HepG2 (cell line): ENCODE data around the gene FRMD8. TPM values are rescaled to one million over a fixed set of nuclear protein-coding genes. Genes with fewer than 3 reads are reported as not detected.

Experiments
- CBX2 ChIP-seq, 2 experiments: fragments of 200-600 bp in 1 of 2; sonication (generic); formaldehyde crosslinking in 1 of 2; IDR thresholded peaks; 2 replicates each; pipeline versions ENCODE4 v1.7.0 to v1.8.1; 2018 to 2022; ENCODE audit warnings: low read depth in 2 of 2, low read length in 1 of 2, mild to moderate bottlenecking in 1 of 2, missing genetic modification reagents in 1 of 2
- ELF3 ChIP-seq: IDR thresholded peaks from 2 replicates; pipeline ENCODE4 v1.6.1; 2016; ENCODE audit warnings: missing genetic modification reagents, missing compliant biosample characterization
- MXD3 ChIP-seq: IDR thresholded peaks from 2 replicates; pipeline ENCODE4 v1.6.1; 2016; ENCODE audit warnings: mild to moderate bottlenecking, missing biosample characterization, missing genetic modification reagents
- NR2F1 ChIP-seq, 2 experiments: fragments of 450-650 bp in 1 of 2; formaldehyde crosslinking in 1 of 2; IDR thresholded peaks; 2 replicates each; pipeline versions ENCODE4 v1.5.0 to v1.6.1; 2016 to 2020; ENCODE audit warnings: mild to moderate bottlenecking in 1 of 2, missing compliant biosample characterization in 1 of 2, missing genetic modification reagents in 1 of 2, moderate library complexity in 1 of 2
- PAX8 ChIP-seq: sonication (generic); formaldehyde crosslinking; IDR thresholded peaks from 2 replicates; pipeline ENCODE4 v1.8.0; 2022; ENCODE audit warnings: mild to moderate bottlenecking, missing genetic modification reagents, borderline replicate concordance
- ZNF292 ChIP-seq: sonication (generic); formaldehyde crosslinking; IDR thresholded peaks from 2 replicates; pipeline ENCODE4 v1.8.1; 2022; ENCODE audit warnings: mild to moderate bottlenecking, low read depth, missing genetic modification reagents, borderline replicate concordance
- ZNF34 ChIP-seq: sonication (generic); formaldehyde crosslinking; IDR thresholded peaks from 2 replicates; pipeline ENCODE4 v1.4.0; 2020; ENCODE audit warnings: mild to moderate bottlenecking, missing genetic modification reagents, borderline replicate concordance
- ZNF451 ChIP-seq: sonication (generic); formaldehyde crosslinking; IDR thresholded peaks from 2 replicates; pipeline ENCODE4 v1.5.0; 2020; ENCODE audit warnings: mild to moderate bottlenecking, missing genetic modification reagents
- ZNF839 ChIP-seq: sonication (generic); formaldehyde crosslinking; IDR thresholded peaks from 2 replicates; pipeline ENCODE4 v1.4.0; 2020; ENCODE audit warnings: missing genetic modification reagents, mild to moderate bottlenecking, borderline replicate concordance
- polyA plus RNA-seq, 8 experiments: library from polyadenylated mRNA; depleted of rRNA in 3 of 8; stranded (reverse) in 7 of 8; unstranded in 1 of 8; fragments of >200 nt; fragmentation: Illumina TruSeq in 4 of 8; extraction: Trizol in 4 of 8; gene quantifications; 2 replicates each; pipeline versions ENCODE4 v1.2.1 to v1.2.3, GENCODE V29; 2011 to 2016; ENCODE audit warnings: low read depth in 4 of 8, missing spikeins in 1 of 8, mixed read lengths in 1 of 8; ENCODE audit not compliant: insufficient read depth in 1 of 8
- total RNA-seq, 5 experiments: library from RNA; depleted of rRNA; stranded (reverse); fragments of >200 nt; fragmentation: Illumina TruSeq; extraction: Trizol; gene quantifications; 2 replicates each; pipeline ENCODE4 v1.2.3, GENCODE V29; 2016; ENCODE audit warnings: low read depth in 1 of 5
- TF ChIP-seq, protein P1 (sequence below): sonication (generic); formaldehyde crosslinking; IDR thresholded peaks from 2 replicates; pipeline ENCODE4 v1.8.0; 2023; ENCODE audit warnings: mild to moderate bottlenecking, missing genetic modification reagents

FRMD8 gene
- total and polyA plus RNA-seq, 2 of the 13 experiments (the other 11 are each of a cell fraction or from before 2014, with no cell fraction given): 5.8 to 20.6 TPM

DNA sequence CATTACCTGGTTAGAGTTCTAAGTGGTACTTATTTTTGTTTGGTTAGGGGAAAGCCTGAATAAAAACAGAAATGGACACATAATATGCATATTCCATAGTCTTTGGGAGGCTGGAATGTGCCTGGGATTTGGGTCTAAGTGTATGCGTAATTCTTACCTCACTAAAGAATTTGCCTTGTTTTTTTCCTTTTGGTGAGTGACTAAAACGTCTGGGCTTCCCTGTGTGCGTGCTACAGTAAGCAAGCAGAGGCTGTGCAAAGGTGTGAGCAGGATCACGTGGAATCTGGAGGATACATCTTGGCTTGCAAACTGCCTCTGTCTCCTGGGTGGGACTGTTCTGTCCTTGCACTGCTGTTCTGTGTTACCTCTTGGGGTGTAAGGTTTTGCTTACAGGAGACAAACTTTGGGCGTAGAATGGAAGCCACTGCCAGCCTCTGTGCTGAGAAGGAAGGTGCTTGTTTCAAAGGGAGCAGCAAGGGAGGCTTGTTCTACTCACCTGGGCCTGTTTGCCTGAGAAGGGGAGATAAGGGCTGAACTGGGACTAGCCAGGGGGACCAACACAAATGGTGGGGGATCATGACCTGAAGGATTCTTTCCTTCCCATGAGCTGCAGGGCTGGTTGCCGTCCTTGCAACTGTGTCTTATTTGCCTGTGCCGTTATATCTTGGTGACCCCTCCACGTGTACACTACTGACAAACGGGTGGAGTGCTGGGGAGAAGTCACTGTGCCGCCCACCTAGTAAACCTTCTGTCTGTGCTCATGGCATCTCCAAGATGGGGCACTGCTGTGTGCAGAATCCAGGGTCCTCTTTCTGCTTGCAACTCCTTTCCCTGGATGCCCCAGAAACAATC, 40.6 kb downstream of the FRMD8 start (continued):
- TF ChIP-seq ZNF839 (CRISPR knock-in tag) (no peak), PAX8 (CRISPR knock-in tag) (no peak), ZNF451 (CRISPR knock-in tag) (no peak; the same call in 1 of the 2 replicates), ZNF292 (CRISPR knock-in tag) (no peak), CBX2 (IDR thresholded peaks at IDR 0.05; ENCODE audit: low read depth, low read length) (no peak), CBX2 (CRISPR knock-in tag; IDR thresholded peaks at IDR 0.05; ENCODE audit: low read depth) (no peak), MXD3 (no peak), ELF3 (CRISPR knock-in tag) (no peak), NR2F1 (CRISPR knock-in tag; IDR thresholded peaks at IDR 0.05) (no peak), ZNF34 (CRISPR knock-in tag) (no peak)
- TF ChIP-seq, protein P1, sequence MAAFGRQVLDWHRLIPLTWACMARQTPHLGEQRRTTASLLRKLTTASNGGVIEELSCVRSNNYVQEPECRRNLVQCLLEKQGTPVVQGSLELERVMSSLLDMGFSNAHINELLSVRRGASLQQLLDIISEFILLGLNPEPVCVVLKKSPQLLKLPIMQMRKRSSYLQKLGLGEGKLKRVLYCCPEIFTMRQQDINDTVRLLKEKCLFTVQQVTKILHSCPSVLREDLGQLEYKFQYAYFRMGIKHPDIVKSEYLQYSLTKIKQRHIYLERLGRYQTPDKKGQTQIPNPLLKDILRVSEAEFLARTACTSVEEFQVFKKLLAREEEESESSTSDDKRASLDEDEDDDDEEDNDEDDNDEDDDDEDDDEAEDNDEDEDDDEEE (CRISPR knock-in tag): no peak
- TF ChIP-seq, all 625 proteins: peak for 77
